Keratinocyte (primary cell): ENCODE results near the gene JCAD.

Experiments used
- CTCF ChIP-seq, 3 experiments: IDR thresholded peaks in 1 of 3; conservative IDR thresholded peaks in 1 of 3; optimal IDR thresholded peaks in 1 of 3; 2 replicates in 2 of 3; 3 replicates in 1 of 3; pipeline versions ENCODE3 to v1.5.1; 2011; ENCODE audit warnings: low read length in 3 of 3, mild to moderate bottlenecking in 3 of 3, moderate library complexity in 2 of 3, control low read depth in 1 of 3, inconsistent platforms in 1 of 3; ENCODE audit not compliant: insufficient read depth in 2 of 3; ENCODE audit errors: extremely low read depth in 1 of 3
- EZH2 ChIP-seq: IDR thresholded peaks from one replicate; pipeline ENCODE4 v1.6.1; 2012; ENCODE audit warnings: inconsistent platforms, mild to moderate bottlenecking, low read length, moderate library complexity

- TF ChIP-seq CTCF (optimal IDR thresholded peaks at IDR 0.05 in 1 of 3, IDR thresholded peaks at IDR 0.05 in 1 of 3, conservative IDR thresholded peaks at IDR 0.05 in 1 of 3; ENCODE audit: extremely low read depth in 1 of 3, insufficient read depth in 2 of 3, low read length in 3 of 3) (no peak), EZH2 (no peak)
Measured at GRCh38 chr10:30062090-30062489, 2.7 kb upstream of the JCAD start.
